Epithelial cell of proximal tubule (primary cell): ENCODE data around the gene PGAP2. TPM values are rescaled to one million over a fixed set of nuclear protein-coding genes. Genes with fewer than 3 reads are reported as not detected.
A peak's percentile ranks its signal among the peaks of the same experiment; 100 is the strongest.
"Not testable (repeated sequence)": the region's sequence is repeated elsewhere in the genome, so short reads cannot be mapped to it uniquely, and the experiment has no call there.

Experiments
- DNase-seq: peaks from one replicate; pipeline ENCODE4 v3.0.0-alpha.2; 2011; ENCODE audit warnings: low read depth
- H3K4me3 ChIP-seq: 2 replicates; pipeline ENCODE4 v1.5.1; 2011; ENCODE audit warnings: low read depth, mild to moderate bottlenecking, low read length
- CTCF ChIP-seq: conservative IDR thresholded peaks from 2 replicates; pipeline ENCODE4 v1.5.1; 2012; ENCODE audit warnings: low read depth, mild to moderate bottlenecking, low read length
- total RNA-seq: library from RNA; depleted of rRNA; stranded (reverse); fragments of >200 nt; gene quantifications from 2 replicates; pipeline ENCODE4 v1.2.3, GENCODE V29; 2015

PGAP2 gene
- total RNA-seq, 1 donor from 2014 or later: 14.1 TPM

- no peak for DNase-seq
- H3K4me3 ChIP-seq: peak overlapping the region; percentile 92
- TF ChIP-seq CTCF: no peak
Measured at GRCh38 chr11:3855808-3856491, 47.6 kb downstream of the PGAP2 start.

- H3K4me3 ChIP-seq: peak overlapping the region; percentile 92
- no peak for DNase-seq
- no peak for TF ChIP-seq CTCF
Measured at GRCh38 chr11:3856856-3857553, 48.6 kb downstream of the PGAP2 start.

- H3K4me3 ChIP-seq: peak overlapping the region; percentile 92
- no peak for DNase-seq
- no peak for TF ChIP-seq CTCF
Measured at GRCh38 chr11:3857628-3858027, 49.3 kb downstream of the PGAP2 start.

DNA sequence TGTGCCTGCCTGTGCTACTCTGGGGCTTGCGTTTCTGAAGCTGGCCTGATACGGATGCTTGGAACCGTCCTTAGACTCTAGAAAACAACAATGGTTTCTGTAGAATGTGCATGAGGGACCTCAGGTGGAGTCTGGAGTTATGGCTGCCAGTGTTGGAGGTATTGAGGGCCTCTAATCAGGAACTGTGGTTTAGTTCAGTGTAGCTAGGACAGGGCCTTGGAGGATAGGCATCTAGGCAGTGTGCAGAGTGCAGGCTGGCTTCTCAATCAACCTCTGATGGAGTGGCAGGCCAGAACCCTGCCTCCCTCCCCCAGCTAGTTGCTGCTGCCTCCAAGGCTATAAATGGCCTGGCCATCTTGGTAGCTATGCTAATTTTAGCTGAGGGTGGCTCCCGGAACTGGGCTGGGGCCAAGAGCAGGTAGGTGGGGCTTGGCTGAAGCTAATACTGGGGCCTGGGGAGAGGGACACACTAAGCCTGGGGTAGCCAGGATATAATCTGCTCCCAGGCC, 51.1 kb downstream of the PGAP2 start:
- no peak for TF ChIP-seq CTCF
- no peak for DNase-seq

GRCh38 chr11:3860375-3860774, 52.0 kb downstream of the PGAP2 start:
- TF ChIP-seq CTCF: no peak
- no peak overlapping the region for H3K4me3 ChIP-seq
- DNase-seq: no peak

More for the DNA sequence above, 51.1 kb downstream of the PGAP2 start:
- no peak overlapping the region for H3K4me3 ChIP-seq

DNA sequence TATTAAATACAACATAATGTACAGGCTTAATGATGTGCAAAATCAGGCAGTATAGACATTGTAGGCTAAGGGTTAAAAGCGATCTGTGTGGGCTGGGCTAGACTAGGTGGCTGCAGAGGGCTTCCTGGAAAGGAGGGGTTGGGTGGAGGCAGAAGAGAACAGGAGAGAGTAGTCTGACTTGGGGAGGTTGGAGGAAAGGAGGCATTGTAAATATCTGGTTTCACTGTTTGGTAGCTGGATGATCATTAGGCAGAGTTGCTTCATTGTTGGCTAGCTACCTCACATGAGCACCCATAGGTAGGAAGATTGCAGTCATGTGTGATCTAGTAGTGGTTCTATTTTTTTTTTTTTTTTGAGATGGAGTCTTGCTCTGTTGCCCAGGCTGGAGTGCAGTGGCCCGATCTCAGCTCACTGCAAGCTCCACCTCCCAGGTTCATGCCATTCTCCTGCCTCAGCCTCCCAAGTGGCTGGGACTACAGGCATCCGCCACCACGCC, 52.6 kb downstream of the PGAP2 start:
- DNase-seq, H3K4me3 ChIP-seq: not testable (repeated sequence)

GRCh38 chr11:3861683-3862082, 53.3 kb downstream of the PGAP2 start:
- DNase-seq: no peak
- no peak for TF ChIP-seq CTCF
- no peak overlapping the region for H3K4me3 ChIP-seq
